PC-3 (cell line): ENCODE data around the gene SNED1.

Source experiments
- CTCF ChIP-seq: fragments of 300-600 bp; sonication (generic); conservative IDR thresholded peaks from 2 replicates; pipeline ENCODE4 v1.5.1; 2017; ENCODE audit warnings: antibody characterized with exemption, low read depth, mild to moderate bottlenecking, low read length
- EZH2phosphoT487 ChIP-seq: fragments of 300-600 bp; sonication (generic); IDR thresholded peaks from 2 replicates; pipeline ENCODE4 v1.6.1; 2018; ENCODE audit warnings: mild to moderate bottlenecking, antibody characterized with exemption, low read length, borderline replicate concordance

DNA sequence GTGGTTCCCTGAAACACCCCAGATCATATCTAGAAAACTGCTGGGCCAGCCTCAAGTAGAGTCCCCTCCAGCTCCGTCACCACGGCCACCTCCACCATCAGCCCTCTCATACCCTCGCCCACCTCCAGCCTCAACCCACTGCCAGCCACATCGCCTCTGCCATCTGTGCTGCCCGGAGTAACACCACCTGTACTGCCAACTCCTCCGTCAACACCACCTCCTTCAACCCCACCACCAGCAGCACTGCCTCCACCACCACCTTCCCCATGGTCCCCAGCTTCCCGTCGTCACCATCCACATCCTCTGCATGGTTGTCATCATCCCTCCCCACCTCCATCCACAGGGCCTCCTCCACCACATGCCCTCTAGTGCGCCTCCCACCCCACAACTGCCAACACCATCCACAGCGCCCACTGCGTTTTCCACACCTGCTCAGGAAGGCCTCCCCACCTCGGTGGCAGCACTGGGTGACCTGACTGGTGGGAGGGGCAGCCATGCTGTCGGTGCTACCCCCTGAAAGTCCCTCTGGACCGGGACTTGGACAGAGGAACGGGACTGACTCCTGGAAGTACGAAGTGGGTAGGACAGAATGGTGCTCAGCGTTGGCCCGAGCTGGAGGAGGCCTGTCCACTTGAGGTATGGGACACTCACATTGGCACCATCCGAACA is 1.6 kb downstream of the SNED1 start:
- TF ChIP-seq CTCF: no peak
- TF ChIP-seq EZH2phosphoT487: no peak
